ENCODE data around the gene SMIM35.

The SMIM35 gene

DNA sequence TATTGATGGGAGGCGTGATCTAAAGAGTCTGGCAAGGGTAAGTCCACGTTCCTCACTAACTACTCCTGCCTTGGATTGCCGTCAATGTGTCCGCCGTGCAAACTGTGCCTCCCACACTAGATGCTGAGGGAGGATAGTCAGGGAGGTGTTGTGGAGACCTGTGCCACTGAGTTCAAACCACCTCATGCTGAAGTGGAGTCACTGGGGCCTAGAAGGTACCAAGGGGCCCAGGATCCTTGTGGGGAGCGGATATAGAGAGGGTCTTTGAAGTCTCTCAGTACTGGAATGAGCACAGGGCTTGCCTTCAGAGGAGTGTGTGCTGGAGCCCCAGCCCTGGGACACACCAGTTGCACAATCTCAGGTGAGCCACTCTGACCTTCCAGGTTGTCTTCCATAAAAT, 37.0 kb downstream of the SMIM35 start:
- H3K9me3 ChIP-seq (ENCODE audit: control insufficient read depth, insufficient read depth, low read length), result no peaks in the 10 kb centered on the region
- no peaks in the 10 kb centered on the region for H4K20me1 ChIP-seq (ENCODE audit: control insufficient read depth, insufficient read depth, low read depth, low read length)
- no peaks in the 10 kb centered on the region for H3K27me3 ChIP-seq (ENCODE audit: control insufficient read depth, low read length)
- H3K27ac ChIP-seq (ENCODE audit: low read depth, low read length), result no peak overlapping the region
- TF ChIP-seq, protein P1, sequence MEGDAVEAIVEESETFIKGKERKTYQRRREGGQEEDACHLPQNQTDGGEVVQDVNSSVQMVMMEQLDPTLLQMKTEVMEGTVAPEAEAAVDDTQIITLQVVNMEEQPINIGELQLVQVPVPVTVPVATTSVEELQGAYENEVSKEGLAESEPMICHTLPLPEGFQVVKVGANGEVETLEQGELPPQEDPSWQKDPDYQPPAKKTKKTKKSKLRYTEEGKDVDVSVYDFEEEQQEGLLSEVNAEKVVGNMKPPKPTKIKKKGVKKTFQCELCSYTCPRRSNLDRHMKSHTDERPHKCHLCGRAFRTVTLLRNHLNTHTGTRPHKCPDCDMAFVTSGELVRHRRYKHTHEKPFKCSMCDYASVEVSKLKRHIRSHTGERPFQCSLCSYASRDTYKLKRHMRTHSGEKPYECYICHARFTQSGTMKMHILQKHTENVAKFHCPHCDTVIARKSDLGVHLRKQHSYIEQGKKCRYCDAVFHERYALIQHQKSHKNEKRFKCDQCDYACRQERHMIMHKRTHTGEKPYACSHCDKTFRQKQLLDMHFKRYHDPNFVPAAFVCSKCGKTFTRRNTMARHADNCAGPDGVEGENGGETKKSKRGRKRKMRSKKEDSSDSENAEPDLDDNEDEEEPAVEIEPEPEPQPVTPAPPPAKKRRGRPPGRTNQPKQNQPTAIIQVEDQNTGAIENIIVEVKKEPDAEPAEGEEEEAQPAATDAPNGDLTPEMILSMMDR (IDR thresholded peaks at IDR 0.05; ENCODE audit: low read depth, low read length, poor library complexity, severe bottlenecking), result no peak
- TF ChIP-seq EZH2phosphoT487 (IDR thresholded peaks at IDR 0.05; ENCODE audit: borderline replicate concordance, low read length), result no peak
- H3K4me1 ChIP-seq (ENCODE audit: control insufficient read depth, low read length), result peaks cover 26% of the 10 kb centered on the region
- no peaks in the 10 kb centered on the region for H3K79me2 ChIP-seq (ENCODE audit: control insufficient read depth, low read length)
- no peak overlapping the region for H3K4me2 ChIP-seq (ENCODE audit: low read length)
- H3F3A ChIP-seq (ENCODE audit: control insufficient read depth, insufficient read depth), result no peaks in the 10 kb centered on the region
- H3K36me3 ChIP-seq (ENCODE audit: control insufficient read depth, low read length), result no peaks in the 10 kb centered on the region
- H3K9me2 ChIP-seq (replicated peaks; ENCODE audit: control insufficient read depth, low read length), result no peaks in the 10 kb centered on the region
- no peak overlapping the region for H3K4me3 ChIP-seq (ENCODE audit: low read length)

DNA sequence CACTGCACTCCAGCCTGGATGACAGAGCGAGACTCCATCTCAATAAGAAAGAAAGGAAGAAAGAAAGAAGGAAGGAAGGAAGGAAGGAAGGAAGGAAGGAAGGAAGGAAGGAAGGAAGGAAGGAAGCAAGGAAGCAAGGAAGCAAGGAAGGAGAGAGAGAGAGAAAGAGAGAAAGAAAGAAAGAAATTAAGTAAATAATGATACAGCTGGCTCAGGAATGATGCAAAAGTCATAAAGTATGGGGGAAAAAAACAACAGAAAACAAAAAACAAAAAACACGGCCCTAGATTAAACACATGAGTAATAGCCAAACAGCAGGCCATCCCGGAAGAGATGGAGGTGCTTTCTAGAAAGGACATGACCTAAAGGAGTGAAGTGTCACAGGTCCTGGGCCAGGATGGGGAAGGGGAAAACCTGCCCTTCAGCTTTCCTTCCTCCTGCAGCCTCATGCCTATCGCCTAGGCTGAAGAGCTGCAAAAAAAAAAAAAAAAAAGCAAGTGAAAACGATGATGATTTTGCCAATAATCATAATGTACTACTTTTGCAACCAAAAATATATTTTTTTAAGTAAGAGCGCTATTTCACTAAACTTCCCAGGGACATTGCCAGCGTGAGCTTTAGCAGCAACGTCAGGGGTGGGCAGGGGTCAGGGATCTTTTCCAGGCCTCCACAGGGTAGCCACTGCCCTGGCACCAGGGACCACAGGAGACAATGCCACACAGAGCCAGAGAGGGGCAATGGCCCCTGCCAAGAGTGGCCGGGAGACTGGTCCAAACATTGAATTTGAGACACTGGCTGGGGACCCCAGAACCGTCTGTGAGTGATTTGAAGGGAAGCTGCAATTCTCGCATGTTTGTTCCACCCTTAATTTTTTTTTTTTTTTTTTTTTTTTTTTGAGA, 38.0 kb downstream of the SMIM35 start:
- TF ChIP-seq EZH2phosphoT487 (IDR thresholded peaks at IDR 0.05; ENCODE audit: borderline replicate concordance, low read length), result no peak
- TF ChIP-seq, protein P1 (IDR thresholded peaks at IDR 0.05; ENCODE audit: low read depth, low read length, poor library complexity, severe bottlenecking), result no peak
- Histone ChIP-seq H3K9me3 (ENCODE audit: control insufficient read depth, insufficient read depth, low read length) (no peaks in the 10 kb centered on the region), H3K4me1 (ENCODE audit: control insufficient read depth, low read length) (peaks cover 26% of the 10 kb centered on the region), H3K9me2 (replicated peaks; ENCODE audit: control insufficient read depth, low read length) (no peaks in the 10 kb centered on the region), H3K79me2 (ENCODE audit: control insufficient read depth, low read length) (no peaks in the 10 kb centered on the region), H3F3A (ENCODE audit: control insufficient read depth, insufficient read depth) (no peaks in the 10 kb centered on the region), H3K36me3 (ENCODE audit: control insufficient read depth, low read length) (no peaks in the 10 kb centered on the region), H3K4me2 (ENCODE audit: low read length) (no peak overlapping the region), H3K27ac (ENCODE audit: low read depth, low read length) (no peak overlapping the region), H3K4me3 (ENCODE audit: low read length) (no peak overlapping the region), H3K27me3 (ENCODE audit: control insufficient read depth, low read length) (no peaks in the 10 kb centered on the region), H4K20me1 (ENCODE audit: control insufficient read depth, insufficient read depth, low read depth, low read length) (no peaks in the 10 kb centered on the region)

DNA sequence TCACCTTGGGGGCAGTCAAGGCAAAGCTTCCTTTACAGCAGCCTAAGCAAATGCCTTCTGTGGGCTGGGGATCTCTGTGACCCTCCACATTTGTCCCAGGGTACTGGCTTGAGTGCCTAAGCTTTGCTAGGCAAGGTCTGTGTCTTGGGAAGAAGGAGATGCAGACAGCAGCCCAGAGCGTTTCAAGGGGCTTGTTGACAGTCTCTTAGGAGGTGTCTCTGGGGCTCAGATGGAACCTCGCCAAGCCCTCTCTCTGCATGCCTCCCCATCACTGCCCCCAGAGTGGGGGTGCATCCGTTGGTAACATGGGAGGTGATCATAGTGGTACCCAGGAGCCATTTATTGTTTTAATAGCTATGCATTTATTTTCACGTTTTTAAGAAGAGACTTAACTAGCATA, 39.0 kb downstream of the SMIM35 start:
- Histone ChIP-seq H3K4me2 (ENCODE audit: low read length) (no peak overlapping the region), H3K4me3 (ENCODE audit: low read length) (no peak overlapping the region), H3K9me2 (replicated peaks; ENCODE audit: control insufficient read depth, low read length) (no peaks in the 10 kb centered on the region), H3F3A (ENCODE audit: control insufficient read depth, insufficient read depth) (no peaks in the 10 kb centered on the region), H3K27ac (ENCODE audit: low read depth, low read length) (no peak overlapping the region), H3K79me2 (ENCODE audit: control insufficient read depth, low read length) (no peaks in the 10 kb centered on the region), H3K4me1 (ENCODE audit: control insufficient read depth, low read length) (peaks cover 19% of the 10 kb centered on the region), H4K20me1 (ENCODE audit: control insufficient read depth, insufficient read depth, low read depth, low read length) (no peaks in the 10 kb centered on the region), H3K27me3 (ENCODE audit: control insufficient read depth, low read length) (no peaks in the 10 kb centered on the region), H3K36me3 (ENCODE audit: control insufficient read depth, low read length) (no peaks in the 10 kb centered on the region), H3K9me3 (ENCODE audit: control insufficient read depth, insufficient read depth, low read length) (no peaks in the 10 kb centered on the region)
- TF ChIP-seq, protein P1 (IDR thresholded peaks at IDR 0.05; ENCODE audit: low read depth, low read length, poor library complexity, severe bottlenecking), result no peak
- TF ChIP-seq EZH2phosphoT487 (IDR thresholded peaks at IDR 0.05; ENCODE audit: borderline replicate concordance, low read length), result no peak

Data from DOHH2 (cell line).